AG09319 (cell line): Measurements from ENCODE around the gene PRSS33.

Experiments
- DNase-seq: peaks from one replicate; pipeline ENCODE4 v3.0.0-alpha.2; 2010; ENCODE audit warnings: low read depth; ENCODE audit errors: extremely low read depth
- CTCF ChIP-seq: IDR thresholded peaks from 2 replicates; pipeline ENCODE4 v1.5.1; 2011; ENCODE audit warnings: low read depth, mild to moderate bottlenecking, inconsistent platforms, low read length, moderate library complexity

Gene PRSS33

DNA sequence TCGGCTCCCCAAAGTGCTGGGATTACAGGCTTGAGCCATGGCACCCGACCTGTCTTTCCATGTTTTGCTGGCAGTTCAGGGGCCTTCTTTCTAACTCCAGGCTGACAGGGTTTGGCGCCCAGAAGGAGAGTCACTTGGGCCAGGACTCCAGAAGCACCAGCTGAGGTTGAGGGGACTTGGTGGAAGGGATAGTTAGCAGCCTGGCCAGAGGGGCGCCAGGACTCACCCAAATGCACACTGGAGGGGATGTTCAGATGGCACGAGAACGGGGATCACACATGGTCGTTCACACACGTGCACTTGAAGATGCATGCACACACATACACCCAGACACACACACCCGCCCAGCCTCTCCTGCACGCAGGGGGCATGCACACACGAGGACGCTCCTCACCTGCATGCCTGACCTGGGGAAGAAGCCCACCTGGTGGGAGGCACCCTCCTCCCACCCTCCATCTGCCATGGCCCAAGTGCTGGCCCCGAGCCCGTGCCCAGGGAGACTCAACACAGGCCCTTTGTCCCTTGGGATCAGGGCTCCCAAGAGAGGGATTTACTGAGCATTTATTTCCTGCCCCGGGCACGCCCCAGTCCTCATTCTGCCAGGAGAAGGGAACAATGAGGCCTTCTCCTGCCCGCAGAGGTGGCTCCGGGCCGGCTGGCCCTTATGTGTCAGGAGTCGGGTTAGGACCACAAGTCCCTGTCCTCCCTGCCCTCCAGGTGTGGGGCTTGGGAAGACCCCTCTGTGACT, 27.4 kb upstream of the PRSS33 start:
- TF ChIP-seq CTCF, result no peak
- DNase-seq, result no peak

GRCh38 chr16:2813771-2814221, 26.4 kb upstream of the PRSS33 start:
- DNase-seq, result no peak
- TF ChIP-seq CTCF, result no peak

DNA sequence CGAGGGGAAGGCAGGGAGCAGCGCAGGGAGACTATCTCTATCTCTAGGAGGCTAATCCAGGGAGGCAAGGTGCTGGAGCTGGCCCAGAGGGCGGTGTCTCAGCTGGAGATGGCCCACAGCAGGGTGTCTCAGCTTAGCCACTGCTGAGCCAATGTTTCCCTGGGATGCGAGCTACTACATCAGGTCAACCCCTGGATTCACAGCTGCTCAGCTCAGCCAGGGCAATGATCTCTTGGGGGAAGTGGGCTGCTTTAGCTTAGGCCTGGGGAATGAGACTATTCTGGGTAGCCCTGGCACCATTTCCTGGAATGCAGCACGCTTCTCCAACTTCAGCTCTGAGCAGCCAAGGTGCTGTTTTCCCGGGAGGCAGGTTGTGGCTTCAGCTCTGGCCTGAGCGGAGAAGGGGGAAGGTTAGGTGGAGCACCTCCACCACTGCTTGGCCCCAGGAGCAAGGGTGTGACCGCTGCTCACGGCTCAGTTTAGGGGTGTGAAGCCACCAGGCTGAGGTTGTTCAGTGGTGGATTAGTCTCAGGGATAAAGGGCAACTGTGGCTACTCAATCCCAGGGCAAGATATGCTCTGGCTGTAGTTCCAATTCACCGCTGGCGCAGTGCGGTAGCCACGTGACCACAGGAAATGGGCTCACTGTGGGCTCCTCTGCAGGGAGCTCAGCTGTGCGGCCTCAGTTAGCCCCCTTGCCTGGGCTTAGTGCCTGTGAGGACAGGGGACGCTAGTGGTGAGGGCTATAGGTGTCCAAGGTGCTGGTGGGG, 24.5 kb upstream of the PRSS33 start:
- no peak for DNase-seq
- TF ChIP-seq CTCF, result no peak

- DNase-seq, result no peak
- TF ChIP-seq CTCF, result no peak
These were observed 23.3 kb upstream of the PRSS33 start for GRCh38 chr16:2810651-2811050.

GRCh38 chr16:2809149-2809760, 21.9 kb upstream of the PRSS33 start:
- no peak for DNase-seq
- no peak for TF ChIP-seq CTCF

DNA sequence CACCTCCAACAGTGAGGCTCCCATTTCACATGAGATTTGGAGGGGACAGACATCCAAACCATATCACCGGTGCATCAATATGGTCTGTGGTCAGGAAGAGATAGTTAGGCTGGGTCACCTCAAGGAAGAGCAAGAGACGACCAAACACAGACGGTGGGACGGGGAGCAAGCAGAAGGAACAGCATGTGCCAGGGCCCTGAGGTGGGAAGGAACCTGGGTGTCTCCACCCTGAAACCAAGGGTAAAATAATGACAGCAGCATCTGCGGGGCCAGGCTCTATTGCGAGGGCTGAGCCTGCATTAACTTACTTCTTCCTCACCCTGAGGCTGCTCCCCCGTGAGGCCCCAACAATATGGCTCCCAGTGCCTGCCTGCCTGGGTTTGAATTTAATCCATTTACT, 20.8 kb upstream of the PRSS33 start:
- DNase-seq, result no peak
- no peak for TF ChIP-seq CTCF

- TF ChIP-seq CTCF, result no peak
- no peak for DNase-seq
These were observed 18.9 kb upstream of the PRSS33 start for GRCh38 chr16:2806286-2806685.
